ENCODE measurements around the gene FGF19.

FGF19 gene

GRCh38 chr11:69654001-69654659, 49.7 kb downstream of the FGF19 start:
- DNase-seq, result no peak

GRCh38 chr11:69653406-69653960, 50.3 kb downstream of the FGF19 start:
- no peak for DNase-seq

GRCh38 chr11:69652999-69653398, 50.8 kb downstream of the FGF19 start:
- DNase-seq, result no peak

GRCh38 chr11:69651834-69652620, 51.8 kb downstream of the FGF19 start:
- DNase-seq, result no peak

GRCh38 chr11:69650832-69651344, 52.9 kb downstream of the FGF19 start:
- DNase-seq, result no peak

GRCh38 chr11:69650081-69650831, 53.6 kb downstream of the FGF19 start:
- DNase-seq, result no peak

GRCh38 chr11:69649576-69649900, 54.3 kb downstream of the FGF19 start:
- no peak for DNase-seq

GRCh38 chr11:69648679-69649575, 54.9 kb downstream of the FGF19 start:
- DNase-seq, result no peak

All from DMS79 treated with DMSO at 0.1 percent for 48 hours (cell line).